Motor neuron (in vitro differentiated cells): Measurements from ENCODE around the gene DDX59. TPM values are rescaled to one million over a fixed set of nuclear protein-coding genes. Genes with fewer than 3 reads are reported as not detected.
A peak's percentile ranks its signal among the peaks of the same experiment; 100 is the strongest.

Experiments used
- ATAC-seq, 8 experiments: fragments of 200-7000 bp; cut with Tn5 transposase; replicated peaks in 6 of 8; 2 replicates each; pipeline ENCODE4 v1.8.0; 2021; ENCODE audit warnings: mild to moderate bottlenecking in 8 of 8, moderate library complexity in 8 of 8
- H3K27ac ChIP-seq, 2 donors: fragments of 250-450 bp; sonication (Bioruptor Pico); 2 replicates each; pipeline ENCODE4 v1.9.0; 2021; ENCODE audit warnings: antibody characterized with exemption in 2 of 2, mild to moderate bottlenecking in 2 of 2, moderate library complexity in 1 of 2
- H3K4me1 ChIP-seq, 2 donors: fragments of 250-450 bp; sonication (Bioruptor Pico); replicated peaks in 1 of 2; 2 replicates each; pipeline ENCODE4 v1.6.1; 2021; ENCODE audit warnings: antibody characterized with exemption in 2 of 2, mild to moderate bottlenecking in 2 of 2, moderate library complexity in 1 of 2
- H3K4me3 ChIP-seq, 5 donors: fragments of 250-450 bp; sonication (Bioruptor Pico); 2 replicates each; pipeline ENCODE4 v1.9.0; 2021; ENCODE audit warnings: antibody characterized with exemption in 5 of 5, mild to moderate bottlenecking in 5 of 5, moderate library complexity in 4 of 5
- WGBS, 10 experiments: fragments of 450-650 bp; shearing (Covaris generic); methylation state at CpG; one replicate each; pipeline ENCODE4 v1.0.0; 2022; 5-methylcytosine and 5-hydroxymethylcytosine counted together
- in situ Hi-C, 9 experiments: fragments of 400-800 bp; cut with MboI; loops; one replicate each; pipeline ENCODE4 v1.15.0; 2021; ENCODE audit warnings: low sequenced_read_pairs in 9 of 9, low pct_unique_long_range_greater_than_20kb in 2 of 9; ENCODE audit not compliant: unreplicated experiment in 9 of 9
- total RNA-seq, 8 experiments: library from RNA; unstranded; fragments of 300-600 nt; gene quantifications; 2 replicates each; pipeline versions ENCODE4 v1.2.3 to v1.2.4, GENCODE V29; 2022

DDX59 gene
- total RNA-seq, 8 experiments from 2014 or later = 14.7 to 31.3 (median 22.1) TPM

DNA sequence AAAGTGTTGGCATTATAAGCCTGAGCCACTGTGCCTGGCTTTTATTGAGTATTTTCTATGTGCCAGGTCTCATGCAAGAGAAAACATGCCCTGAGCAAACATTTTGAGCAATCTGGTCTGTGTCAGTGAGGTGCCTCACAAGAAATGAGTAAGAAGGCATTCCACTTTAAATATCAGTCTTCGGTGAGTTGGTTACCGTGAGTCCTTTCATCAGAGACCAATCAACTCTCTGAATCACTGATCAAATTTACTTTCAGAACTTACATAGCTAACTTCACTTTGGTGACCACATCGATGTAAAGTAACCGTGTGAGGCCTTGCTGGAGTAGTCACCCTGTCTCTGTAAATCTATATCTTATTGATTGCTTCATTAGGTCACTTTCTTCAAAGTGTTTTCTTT lies 14.3 kb upstream of the DDX59 start:
- no peaks in the 10 kb centered on the region for H3K4me1 ChIP-seq
- ATAC-seq = peak in 1 of 8 experiments; percentile 82
- no peak overlapping the region for H3K27ac ChIP-seq
- in situ Hi-C loops = no loop called here
- 50 to 100% (median 82%) methylated on average over 2 to 4 of the region's 4 CpGs for WGBS, 10 experiments
- H3K4me3 ChIP-seq = no peak overlapping the region

DNA sequence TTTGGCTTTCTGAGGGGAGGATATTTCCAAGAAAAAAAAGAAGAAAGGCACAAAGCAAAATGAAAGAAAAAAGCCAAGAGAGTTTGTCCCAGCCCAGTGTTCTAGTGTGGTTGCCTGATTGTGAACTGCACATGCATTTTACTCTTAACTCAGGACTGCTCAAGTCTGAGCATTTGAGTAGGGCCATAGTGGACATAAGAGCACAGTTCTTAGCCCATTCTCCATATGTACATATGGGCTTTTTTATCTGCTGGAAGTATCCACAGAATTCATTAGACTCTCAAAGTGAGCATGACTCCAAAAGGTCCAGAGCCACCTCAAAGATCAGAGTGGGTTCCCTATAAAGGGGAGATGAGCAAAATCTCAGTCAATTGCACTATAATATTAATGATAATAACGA lies 13.6 kb upstream of the DDX59 start:
- Histone ChIP-seq H3K27ac (no peak overlapping the region), H3K4me3 (no peak overlapping the region), H3K4me1 (no peaks in the 10 kb centered on the region)
- WGBS, 10 experiments = 0 to 100% (median 52%) methylated on average over 1 of the region's 1 CpG; no CpG with 5 or more reads in 6 of the 10 experiments
- ATAC-seq = peak in 3 of 8 experiments; percentile 19 to 78 (median 61)
- in situ Hi-C loops = no loop called here

DNA sequence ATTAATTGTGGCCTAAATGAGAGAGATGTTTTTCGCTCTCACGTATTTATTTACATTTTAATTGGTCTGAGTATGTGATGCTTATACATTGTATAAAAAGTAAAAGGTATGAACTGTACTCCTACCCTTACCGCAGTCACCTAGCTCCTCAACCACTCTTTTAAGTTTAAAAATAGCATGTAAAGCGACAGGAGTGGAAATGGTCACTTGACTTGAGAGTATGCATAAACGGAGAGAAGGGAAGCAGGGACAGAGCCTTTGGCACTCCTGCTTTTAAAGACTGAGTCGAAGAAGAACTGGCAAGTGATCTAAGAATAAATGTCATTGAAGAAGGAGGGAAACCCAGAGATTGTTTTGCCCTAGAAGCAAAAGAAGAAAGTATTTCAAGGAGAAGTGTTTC lies 11.5 kb upstream of the DDX59 start:
- 51 to 80% (median 71%) methylated on average over 4 to 6 of the region's 6 CpGs for WGBS, 10 experiments
- H3K4me1 ChIP-seq = no peaks in the 10 kb centered on the region
- in situ Hi-C loops = no loop called here
- H3K4me3 ChIP-seq = no peak overlapping the region
- ATAC-seq = no peak
- H3K27ac ChIP-seq = no peak overlapping the region

DNA sequence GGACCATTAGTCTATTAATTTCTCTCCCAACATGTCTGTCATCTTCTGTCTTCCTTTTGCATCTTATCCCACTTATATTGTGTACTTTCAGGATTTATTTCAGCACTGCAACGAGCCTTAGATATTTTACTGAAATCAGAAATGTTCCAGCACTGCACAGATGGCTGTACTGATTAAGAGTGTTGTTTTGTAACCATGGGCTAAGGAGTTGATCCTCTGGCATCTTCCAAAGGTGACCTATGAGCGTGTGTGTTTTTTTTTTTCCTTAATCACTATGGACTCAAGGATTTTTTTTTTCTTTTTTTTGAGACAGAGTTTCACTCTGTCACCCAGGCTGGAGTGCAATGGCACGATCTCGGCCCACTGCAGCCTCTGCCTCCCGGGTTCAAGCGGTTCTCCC lies 7.1 kb upstream of the DDX59 start:
- Histone ChIP-seq H3K27ac (no peak overlapping the region), H3K4me3 (no peak overlapping the region), H3K4me1 (no peaks in the 10 kb centered on the region)
- in situ Hi-C loops = no loop called here
- ATAC-seq = peak in 1 of 8 experiments; percentile 23
- WGBS, 10 experiments = 42 to 93% (median 85%) methylated on average over 2 to 6 of the region's 6 CpGs

DNA sequence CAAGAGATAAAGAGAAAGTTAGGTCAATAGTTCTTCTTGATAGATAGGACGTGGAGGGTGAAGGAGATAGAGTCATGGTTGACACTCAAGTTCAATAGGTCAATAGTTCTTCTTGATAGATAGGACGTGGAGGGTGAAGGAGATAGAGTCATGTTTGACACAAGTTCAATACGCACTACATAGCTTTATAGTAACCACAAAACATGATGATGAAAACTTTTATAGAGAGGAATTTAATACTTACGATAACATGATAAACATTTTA lies 5.8 kb upstream of the DDX59 start:
- in situ Hi-C loops = no loop called here
- 69 to 96% (median 90%) methylated on average over 3 to 4 of the region's 4 CpGs for WGBS, 10 experiments
- no peak for ATAC-seq
- peaks cover 8 to 9% of the 10 kb centered on the region in 2 donors for H3K4me1 ChIP-seq
- no peak overlapping the region for H3K27ac ChIP-seq
- H3K4me3 ChIP-seq = no peak overlapping the region

DNA sequence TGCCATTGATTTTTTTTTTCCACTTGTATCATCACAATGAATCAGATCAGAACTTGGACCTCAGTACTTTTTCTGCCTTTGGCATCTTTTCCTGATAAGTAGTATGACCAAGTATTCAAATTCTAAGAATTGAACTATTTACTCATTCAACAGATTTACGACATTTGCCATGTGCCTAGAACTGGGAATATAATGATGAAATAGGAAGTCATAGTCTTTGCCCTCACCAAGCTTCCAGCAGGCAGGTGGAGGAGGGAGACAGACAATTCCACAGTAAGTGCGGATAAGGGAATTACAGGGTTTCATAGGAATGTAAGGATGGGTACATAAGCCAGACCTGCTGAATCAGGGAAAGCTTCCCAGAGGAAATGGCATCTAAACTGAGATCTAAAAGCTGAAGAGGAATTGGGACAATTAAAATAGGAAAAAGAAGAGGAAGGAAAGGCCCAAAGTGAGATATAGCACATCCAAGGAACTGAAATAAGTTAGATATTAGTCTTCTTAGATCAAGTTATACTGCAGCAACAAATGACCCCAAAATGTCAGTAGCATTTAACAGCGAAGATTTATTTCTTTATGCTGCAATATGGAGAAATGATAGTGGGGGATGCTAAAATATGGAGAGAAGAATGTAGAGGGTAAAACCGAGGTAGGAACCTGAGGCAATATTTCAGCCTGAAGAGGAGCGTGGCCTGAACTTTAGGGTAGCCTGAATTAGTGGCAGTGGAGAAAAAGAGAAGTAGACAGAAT lies 5.3 kb upstream of the DDX59 start:
- ATAC-seq = no peak
- Histone ChIP-seq H3K27ac (no peak overlapping the region), H3K4me3 (no peak overlapping the region), H3K4me1 (peaks cover 8 to 10% of the 10 kb centered on the region in 2 donors)
- in situ Hi-C loops = no loop called here
- 67 to 100% (median 91%) methylated on average over 2 to 5 of the region's 5 CpGs for WGBS, 10 experiments

DNA sequence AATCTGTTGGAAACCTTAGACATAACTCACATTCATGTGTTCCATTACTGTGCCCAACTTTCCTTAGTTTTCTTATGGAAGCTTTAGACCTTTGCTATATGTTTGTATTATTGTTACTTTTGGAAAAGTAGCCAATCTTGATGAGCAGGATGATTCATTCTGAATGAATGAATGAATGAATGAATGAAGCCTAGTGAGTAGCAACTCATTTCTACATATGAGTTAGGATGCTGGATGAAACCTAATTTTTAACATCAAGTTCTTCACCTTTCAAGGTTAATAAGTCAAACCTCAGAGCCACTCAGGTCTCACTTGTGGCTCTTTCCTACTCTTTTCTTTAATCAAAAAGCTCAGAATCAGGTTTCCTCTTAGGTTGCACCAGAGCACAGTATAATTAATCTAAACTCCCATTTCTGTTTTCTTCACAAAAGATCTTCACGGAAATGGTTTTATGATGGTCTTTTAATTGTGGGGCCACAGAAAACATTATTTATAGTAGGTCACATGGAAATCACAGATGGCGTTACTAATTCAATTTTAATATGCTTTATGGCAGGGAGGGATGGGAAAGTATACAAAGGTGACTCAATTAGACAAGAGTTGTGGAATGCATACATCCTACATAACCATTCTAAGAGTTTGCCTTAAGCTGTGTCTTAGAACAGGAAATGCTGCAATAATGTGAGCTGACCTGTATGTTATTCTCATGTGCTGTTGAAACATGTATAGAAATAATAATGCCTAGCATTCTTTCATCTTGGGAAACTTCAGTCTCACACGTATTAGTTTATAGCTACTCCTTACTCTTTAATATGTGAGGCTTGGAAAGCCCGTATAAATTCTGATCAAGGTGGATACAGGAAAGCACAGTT lies 4.5 kb upstream of the DDX59 start:
- no peak for ATAC-seq
- WGBS, 10 experiments = 31 to 96% (median 88%) methylated on average over 3 to 4 of the region's 4 CpGs; no CpG with 5 or more reads in 2 of the 10 experiments

DNA sequence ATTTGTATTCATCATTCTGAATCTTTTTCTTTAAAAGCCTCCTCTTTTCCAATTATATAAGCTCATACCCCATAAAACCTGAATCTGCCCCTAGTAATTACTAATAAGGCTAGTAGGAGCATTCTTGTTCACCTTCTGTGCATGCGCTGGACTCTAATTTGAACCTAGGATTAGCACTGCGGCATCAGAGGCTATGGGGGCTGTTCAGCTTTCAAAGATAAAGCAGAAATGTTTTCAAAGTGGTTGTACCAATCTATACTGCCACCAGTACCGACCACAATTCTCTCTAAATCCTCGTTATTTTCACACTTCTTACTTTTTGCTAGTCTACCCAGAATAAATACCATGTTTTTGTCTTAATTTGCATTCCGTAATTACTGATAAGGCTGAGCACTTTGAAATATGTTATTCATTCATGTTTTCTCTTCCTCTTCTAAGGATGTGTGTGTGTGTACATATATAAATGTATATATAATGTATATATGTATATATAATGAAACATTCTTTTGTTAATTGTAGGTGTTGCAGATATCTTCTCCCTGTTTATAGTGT lies 1.6 kb upstream of the DDX59 start:
- no peak for ATAC-seq
- Histone ChIP-seq H3K4me1 (peaks cover 17 to 20% of the 10 kb centered on the region in 2 donors), H3K27ac (no peak overlapping the region), H3K4me3 (peak overlapping the region in 1 of 5 donors; percentile 73)
- in situ Hi-C loops = no loop called here
- 92 to 100% (median 97%) methylated on average over 2 to 5 of the region's 5 CpGs for WGBS, 10 experiments

More for the DNA sequence above, 4.5 kb upstream of the DDX59 start:
- no peak overlapping the region for H3K27ac ChIP-seq
- peaks cover 8 to 10% of the 10 kb centered on the region in 2 donors for H3K4me1 ChIP-seq
- no peak overlapping the region for H3K4me3 ChIP-seq
- in situ Hi-C loops = no loop called here

DNA sequence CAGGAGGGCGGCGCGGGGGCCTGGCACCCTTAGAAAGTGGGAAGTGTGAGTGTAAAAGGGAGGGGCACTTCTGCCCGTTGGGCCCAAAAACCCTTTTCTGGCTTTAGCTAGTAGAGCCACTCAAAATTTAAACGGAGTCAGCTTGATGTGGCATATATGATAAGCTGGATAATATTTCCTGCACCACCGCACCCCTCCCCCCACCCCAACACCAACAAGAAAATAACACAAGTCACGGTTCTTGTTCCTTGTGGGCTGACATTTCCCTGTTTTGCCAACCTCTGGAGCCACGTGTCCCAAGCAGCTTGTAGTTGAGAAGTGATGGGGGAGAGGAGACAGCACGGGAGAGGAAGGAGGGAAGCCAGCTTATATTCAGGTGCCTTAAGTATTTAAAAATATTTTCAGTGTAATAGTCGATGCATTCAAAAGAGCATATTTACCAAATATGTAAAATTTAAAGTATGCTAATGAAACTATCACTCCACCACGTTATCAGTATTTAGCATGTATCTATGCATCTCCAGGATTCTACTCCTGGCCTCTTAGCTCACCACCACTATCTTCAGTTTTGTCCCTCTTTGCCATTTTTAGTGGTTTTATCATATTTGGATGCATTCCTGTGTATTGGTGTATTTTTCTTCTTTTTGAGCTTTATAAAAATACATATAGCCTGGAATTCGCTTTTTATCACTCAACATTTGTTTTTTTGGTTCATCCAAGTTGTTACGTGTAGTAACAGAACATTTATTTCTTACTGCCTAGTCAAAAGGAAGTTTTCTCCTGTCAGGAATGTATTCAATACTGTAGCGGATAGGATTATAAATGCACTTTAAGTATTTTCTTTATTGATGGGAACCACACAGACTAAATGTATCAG lies 773 bp upstream of the DDX59 start:
- in situ Hi-C loops = no loop called here
- peak overlapping the region; percentile 73 to 99 (median 89) for H3K4me3 ChIP-seq
- peak overlapping the region; percentile 87 to 99 for H3K27ac ChIP-seq
- H3K4me1 ChIP-seq = peaks cover 25 to 29% of the 10 kb centered on the region in 2 donors
- peak; percentile 3 to 18 (median 8) for ATAC-seq
- WGBS, 10 experiments = 14 to 83% (median 45%) methylated on average over 2 to 11 of the region's 14 CpGs

DNA sequence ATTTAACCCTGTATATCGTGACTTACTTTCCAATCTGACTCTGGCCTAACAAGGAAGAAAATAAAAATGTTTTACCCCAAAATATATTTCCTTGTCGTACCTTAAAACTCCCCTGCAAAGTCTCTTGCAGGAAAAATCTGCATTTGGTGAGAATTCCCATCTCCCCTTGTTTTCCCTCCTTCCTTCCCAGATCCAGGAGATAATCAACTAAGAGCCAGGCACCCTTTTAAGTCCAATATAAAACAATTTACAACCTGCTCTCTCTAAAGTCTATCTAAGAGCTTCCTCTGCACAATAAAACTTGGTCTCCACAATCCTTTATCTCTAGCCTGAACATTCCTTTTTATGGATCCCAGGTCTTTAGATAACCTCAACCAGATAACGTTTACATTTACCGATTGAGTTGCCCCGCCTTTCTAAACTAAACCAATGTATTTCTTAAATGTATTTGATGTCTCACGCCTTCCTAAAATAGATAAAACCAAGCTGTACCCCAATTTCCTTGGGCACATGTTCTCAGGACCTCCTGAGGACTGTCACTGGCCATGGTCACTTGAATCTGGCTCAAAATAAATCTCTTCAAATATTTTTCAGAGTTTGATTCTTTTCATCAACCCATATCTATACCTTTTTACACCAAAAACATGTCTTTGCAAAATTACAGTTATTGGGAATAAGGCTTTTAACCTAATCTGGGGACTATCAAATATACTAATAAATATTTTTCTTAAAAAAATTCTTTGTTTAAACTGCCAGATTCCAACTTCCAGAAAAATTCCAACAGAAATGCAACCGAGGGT lies 993 bp downstream of the DDX59 start:
- Histone ChIP-seq H3K4me1 (peaks cover 29 to 37% of the 10 kb centered on the region in 2 donors), H3K27ac (peak overlapping the region; percentile 97 to 99), H3K4me3 (peak overlapping the region; percentile 73 to 99 (median 89))
- in situ Hi-C loops = no loop called here
- WGBS, 10 experiments = 16 to 46% (median 28%) methylated on average over 5 to 7 of the region's 7 CpGs
- no peak for ATAC-seq

DNA sequence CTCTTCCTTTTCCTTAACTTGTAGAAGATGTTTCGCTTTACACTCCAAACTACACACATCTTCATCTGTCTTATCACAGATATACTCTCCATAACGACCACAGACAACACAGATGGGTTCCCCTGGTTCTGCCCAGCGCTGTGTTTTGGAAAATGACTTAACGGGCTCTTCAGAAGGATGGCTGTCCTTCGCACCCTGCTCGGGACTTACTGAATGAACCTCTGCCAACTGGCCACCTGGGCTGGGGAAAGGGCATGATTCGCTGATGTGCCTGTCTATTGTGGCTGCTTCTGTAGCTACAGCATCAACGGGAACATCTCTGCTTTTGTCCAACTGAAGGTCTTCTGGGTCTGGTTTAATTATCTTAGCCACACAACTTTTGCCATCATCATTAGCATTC lies 3.4 kb downstream of the DDX59 start:
- WGBS, 10 experiments = 70 to 100% (median 83%) methylated on average over 1 to 7 of the region's 8 CpGs; no CpG with 5 or more reads in 2 of the 10 experiments
- peaks cover 28 to 36% of the 10 kb centered on the region in 2 donors for H3K4me1 ChIP-seq
- peak overlapping the region; percentile 4 to 47 for H3K27ac ChIP-seq
- no peak for ATAC-seq
- H3K4me3 ChIP-seq = no peak overlapping the region
- in situ Hi-C loops = no loop called here

DNA sequence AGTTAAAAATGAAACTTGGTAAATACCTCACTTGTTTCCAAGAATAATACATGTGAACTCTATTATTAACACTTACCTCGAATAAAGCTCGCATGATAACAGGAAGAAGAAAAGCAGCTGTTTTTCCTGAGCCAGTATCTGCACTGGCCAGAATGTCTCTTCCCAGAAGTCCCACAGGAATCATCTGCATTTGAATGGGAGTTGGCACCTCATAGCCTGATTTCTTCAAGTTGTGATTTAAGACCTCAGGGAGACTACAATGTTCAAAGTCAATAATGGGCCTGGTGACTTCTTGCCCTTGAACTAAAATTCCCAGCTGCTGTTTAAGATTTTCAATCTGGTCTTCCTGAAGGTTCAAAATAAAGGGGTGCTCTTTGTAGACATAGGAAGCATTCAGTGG lies 3.8 kb downstream of the DDX59 start:
- H3K27ac ChIP-seq = no peak overlapping the region
- ATAC-seq = no peak
- in situ Hi-C loops = no loop called here
- H3K4me3 ChIP-seq = no peak overlapping the region
- peaks cover 24 to 31% of the 10 kb centered on the region in 2 donors for H3K4me1 ChIP-seq
- 11 to 80% (median 39%) methylated on average over 1 to 2 of the region's 2 CpGs; no CpG with 5 or more reads in 1 of the 10 experiments for WGBS, 10 experiments
